ENCODE results near the gene PCDHGB3. TPM values are rescaled to one million over a fixed set of nuclear protein-coding genes. Genes with fewer than 3 reads are reported as not detected.
"Not testable (repeated sequence)": the region's sequence is repeated elsewhere in the genome, so short reads cannot be mapped to it uniquely, and the experiment has no call there.

The PCDHGB3 gene
- total RNA-seq, 3 donors from 2014 or later, result 5.3 to 10.2 (median 8.6) TPM

DNA sequence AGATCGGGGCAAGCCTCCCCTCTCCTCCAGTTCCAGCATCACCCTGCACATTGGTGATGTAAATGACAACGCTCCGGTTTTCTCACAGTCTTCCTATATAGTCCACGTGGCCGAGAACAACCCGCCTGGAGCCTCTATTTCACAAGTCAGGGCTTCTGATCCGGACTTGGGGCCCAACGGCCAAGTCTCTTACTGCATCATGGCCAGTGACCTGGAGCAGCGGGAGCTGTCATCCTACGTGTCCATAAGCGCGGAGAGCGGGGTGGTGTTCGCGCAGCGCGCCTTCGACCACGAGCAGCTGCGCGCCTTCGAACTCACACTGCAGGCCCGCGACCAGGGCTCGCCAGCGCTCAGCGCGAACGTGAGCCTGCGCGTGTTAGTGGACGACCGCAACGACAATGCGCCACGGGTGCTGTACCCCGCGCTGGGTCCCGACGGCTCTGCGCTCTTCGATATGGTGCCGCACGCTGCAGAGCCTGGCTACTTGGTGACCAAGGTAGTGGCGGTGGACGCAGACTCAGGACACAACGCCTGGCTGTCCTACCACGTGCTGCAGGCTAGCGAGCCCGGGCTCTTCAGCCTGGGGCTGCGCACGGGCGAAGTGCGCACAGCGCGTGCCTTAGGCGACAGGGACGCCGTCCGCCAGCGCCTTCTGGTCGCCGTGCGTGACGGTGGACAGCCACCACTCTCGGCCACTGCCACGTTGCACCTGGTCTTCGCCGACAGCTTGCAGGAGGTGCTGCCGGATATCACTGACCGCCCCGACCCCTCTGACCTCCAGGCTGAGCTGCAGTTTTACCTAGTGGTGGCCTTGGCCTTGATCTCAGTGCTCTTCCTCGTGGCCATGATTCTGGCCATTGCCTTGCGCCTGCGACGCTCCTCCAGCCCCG, 19.4 kb downstream of the PCDHGB3 start:
- Histone ChIP-seq H3K36me3 (no peaks in the 10 kb centered on the region), H3K4me1 (no peaks in the 10 kb centered on the region), H3K9me3 (peaks cover 80 to 95% of the 10 kb centered on the region in 2 donors), H3K27ac (no peak overlapping the region), H3K4me3 (peak overlapping the region in 1 of 3 donors; percentile 20), H3K27me3 (no peaks in the 10 kb centered on the region)
- intact Hi-C loops (cut with DNase I; ENCODE audit: low total_unique reads), result no loop called here
- no peak for DNase-seq (ENCODE audit: low spot score in 2 of 2)
- TF ChIP-seq POLR2A (IDR thresholded peaks at IDR 0.05), result no peak

DNA sequence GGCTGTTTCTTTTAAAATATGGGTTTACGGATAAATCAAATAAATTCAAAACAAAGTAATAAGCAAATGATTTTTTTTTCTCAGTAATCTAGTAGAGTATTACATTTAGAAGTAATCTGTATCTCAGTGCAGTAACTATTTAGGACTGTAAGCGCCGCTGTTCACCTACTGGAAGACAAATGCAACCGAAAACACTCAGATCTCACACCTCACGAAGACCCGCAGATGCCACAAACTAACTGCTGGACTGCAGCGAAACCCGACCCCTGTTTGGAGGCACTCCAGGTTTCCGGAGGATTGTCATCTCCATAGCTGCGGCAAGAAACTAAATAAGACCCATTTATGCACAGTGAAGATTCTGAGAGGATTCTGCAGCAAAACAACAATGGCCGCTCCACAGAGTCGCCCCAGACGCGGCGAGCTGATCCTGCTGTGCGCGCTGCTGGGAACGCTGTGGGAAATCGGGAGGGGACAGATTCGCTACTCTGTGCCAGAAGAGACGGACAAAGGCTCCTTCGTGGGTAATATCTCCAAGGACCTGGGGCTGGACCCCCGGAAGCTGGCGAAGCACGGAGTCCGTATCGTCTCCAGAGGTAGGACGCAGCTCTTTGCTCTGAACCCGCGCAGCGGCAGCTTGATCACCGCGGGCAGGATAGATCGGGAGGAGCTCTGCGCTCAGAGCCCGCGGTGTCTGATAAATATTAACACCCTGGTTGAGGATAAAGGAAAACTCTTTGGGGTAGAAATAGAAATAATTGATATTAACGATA, 22.6 kb downstream of the PCDHGB3 start, which contains the start of gene PCDHGA8:
TSS of gene PCDHGA8 (plus strand) at position 205 of the 770 bp plus-strand sequence. CDS start at position 386, 181 bp downstream.
- Histone ChIP-seq H3K27ac (no peak within 1 kb of the TSS), H3K4me3 (no peak within 1 kb of the TSS), H3K27me3 (no peaks in the 10 kb centered on the region), H3K4me1 (no peaks in the 10 kb centered on the region), H3K9me3 (peaks cover 80 to 96% of the 10 kb centered on the region in 2 donors), H3K36me3 (no peaks in the 10 kb centered on the region)
- TF ChIP-seq, protein P1, sequence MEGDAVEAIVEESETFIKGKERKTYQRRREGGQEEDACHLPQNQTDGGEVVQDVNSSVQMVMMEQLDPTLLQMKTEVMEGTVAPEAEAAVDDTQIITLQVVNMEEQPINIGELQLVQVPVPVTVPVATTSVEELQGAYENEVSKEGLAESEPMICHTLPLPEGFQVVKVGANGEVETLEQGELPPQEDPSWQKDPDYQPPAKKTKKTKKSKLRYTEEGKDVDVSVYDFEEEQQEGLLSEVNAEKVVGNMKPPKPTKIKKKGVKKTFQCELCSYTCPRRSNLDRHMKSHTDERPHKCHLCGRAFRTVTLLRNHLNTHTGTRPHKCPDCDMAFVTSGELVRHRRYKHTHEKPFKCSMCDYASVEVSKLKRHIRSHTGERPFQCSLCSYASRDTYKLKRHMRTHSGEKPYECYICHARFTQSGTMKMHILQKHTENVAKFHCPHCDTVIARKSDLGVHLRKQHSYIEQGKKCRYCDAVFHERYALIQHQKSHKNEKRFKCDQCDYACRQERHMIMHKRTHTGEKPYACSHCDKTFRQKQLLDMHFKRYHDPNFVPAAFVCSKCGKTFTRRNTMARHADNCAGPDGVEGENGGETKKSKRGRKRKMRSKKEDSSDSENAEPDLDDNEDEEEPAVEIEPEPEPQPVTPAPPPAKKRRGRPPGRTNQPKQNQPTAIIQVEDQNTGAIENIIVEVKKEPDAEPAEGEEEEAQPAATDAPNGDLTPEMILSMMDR (IDR thresholded peaks at IDR 0.05), result no peak
- intact Hi-C loops (cut with DNase I; ENCODE audit: low total_unique reads), result no loop called here
- no peak for DNase-seq (ENCODE audit: low spot score in 2 of 2)

DNA sequence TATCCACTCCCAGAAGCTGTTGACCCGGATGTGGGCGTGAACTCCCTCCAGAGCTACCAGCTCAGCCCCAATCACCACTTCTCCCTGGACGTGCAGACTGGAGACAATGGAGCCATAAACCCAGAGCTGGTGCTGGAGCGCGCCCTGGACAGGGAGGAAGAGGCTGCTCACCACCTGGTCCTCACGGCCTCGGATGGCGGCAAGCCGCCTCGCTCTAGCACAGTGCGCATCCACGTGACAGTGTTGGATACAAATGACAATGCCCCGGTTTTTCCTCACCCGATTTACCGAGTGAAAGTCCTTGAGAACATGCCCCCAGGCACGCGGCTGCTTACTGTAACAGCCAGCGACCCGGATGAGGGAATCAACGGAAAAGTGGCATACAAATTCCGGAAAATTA, 23.2 kb downstream of the PCDHGB3 start:
- Histone ChIP-seq H3K27ac (no peak overlapping the region), H3K27me3 (no peaks in the 10 kb centered on the region), H3K4me3 (no peak overlapping the region), H3K36me3 (no peaks in the 10 kb centered on the region), H3K4me1 (no peaks in the 10 kb centered on the region), H3K9me3 (peaks cover 81 to 96% of the 10 kb centered on the region in 2 donors)
- no peak for DNase-seq (ENCODE audit: low spot score in 2 of 2)
- TF ChIP-seq POLR2A (IDR thresholded peaks at IDR 0.05) (no peak), POLR2AphosphoS5 (IDR thresholded peaks at IDR 0.05) (no peak)
- TF ChIP-seq, protein P1 (IDR thresholded peaks at IDR 0.05), result no peak
- intact Hi-C loops (cut with DNase I; ENCODE audit: low total_unique reads), result no loop called here

DNA sequence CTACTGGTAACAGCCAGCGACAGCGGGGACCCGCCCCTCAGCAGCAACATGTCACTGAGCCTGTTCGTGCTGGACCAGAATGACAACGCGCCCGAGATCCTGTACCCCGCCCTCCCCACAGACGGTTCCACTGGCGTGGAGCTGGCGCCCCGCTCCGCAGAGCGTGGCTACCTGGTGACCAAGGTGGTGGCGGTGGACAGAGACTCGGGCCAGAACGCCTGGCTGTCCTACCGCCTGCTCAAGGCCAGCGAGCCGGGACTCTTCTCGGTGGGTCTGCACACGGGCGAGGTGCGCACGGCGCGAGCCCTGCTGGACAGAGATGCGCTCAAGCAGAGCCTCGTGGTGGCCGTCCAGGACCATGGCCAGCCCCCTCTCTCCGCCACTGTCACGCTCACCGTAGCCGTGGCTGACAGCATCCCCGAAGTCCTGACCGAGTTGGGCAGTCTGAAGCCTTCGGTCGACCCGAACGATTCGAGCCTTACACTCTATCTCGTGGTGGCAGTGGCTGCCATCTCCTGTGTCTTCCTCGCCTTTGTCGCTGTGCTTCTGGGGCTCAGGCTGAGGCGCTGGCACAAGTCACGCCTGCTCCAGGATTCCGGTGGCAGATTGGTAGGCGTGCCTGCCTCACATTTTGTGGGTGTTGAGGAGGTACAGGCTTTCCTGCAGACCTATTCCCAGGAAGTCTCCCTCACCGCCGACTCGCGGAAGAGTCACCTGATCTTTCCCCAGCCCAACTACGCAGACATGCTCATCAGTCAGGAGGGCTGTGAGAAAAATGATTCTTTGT, 24.6 kb downstream of the PCDHGB3 start:
- DNase-seq (ENCODE audit: low spot score in 2 of 2); H3K36me3 ChIP-seq; H3K27me3 ChIP-seq; H3K4me1 ChIP-seq; H3K27ac ChIP-seq; intact Hi-C loops (cut with DNase I; ENCODE audit: low total_unique reads): not testable (repeated sequence)
- Histone ChIP-seq H3K9me3 (peaks cover 81 to 95% of the 10 kb centered on the region in 2 donors), H3K4me3 (peak overlapping the region in 1 of 3 donors; percentile 30)

DNA sequence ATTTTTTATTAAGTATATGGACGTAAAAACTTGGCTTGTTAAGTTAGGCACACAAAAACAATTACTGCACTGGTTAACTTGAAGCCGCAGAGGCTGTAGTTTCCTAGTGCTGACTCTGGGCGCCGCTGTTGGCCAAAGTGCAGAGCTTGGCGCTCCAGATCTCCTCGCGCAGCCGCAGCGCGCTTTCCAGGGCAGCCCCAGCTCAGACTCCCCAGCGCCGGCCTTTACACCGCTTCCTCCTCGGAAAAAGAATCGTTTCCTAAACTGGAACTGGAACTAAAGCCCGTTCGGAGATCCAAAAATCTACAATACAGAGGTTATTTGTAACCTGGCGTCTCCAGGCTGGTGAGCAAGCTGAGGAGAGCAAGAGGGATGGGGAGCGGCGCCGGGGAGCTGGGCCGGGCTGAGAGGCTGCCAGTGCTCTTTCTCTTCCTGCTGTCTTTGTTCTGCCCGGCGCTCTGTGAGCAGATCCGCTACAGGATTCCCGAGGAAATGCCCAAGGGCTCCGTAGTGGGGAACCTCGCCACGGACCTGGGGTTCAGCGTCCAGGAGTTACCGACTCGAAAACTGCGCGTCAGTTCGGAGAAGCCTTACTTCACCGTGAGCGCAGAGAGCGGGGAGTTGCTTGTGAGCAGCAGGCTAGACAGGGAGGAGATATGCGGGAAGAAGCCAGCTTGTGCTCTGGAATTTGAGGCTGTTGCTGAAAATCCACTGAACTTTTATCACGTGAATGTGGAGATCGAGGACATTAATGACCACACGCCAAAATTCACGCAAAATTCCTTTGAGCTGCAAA, 27.9 kb downstream of the PCDHGB3 start, which contains the start of gene PCDHGB5:
TSS of gene PCDHGB5 (plus strand) at position 192 of the 796 bp plus-strand sequence. CDS start at position 373, 181 bp downstream.
- H3K27me3 ChIP-seq; intact Hi-C loops (cut with DNase I; ENCODE audit: low total_unique reads); DNase-seq (ENCODE audit: low spot score in 2 of 2); H3K4me1 ChIP-seq; H3K27ac ChIP-seq; H3K36me3 ChIP-seq: not testable (repeated sequence)
- peaks cover 79 to 96% of the 10 kb centered on the region in 2 donors for H3K9me3 ChIP-seq
- peak within 1 kb of the TSS; percentile 1 to 45 (median 24) for H3K4me3 ChIP-seq
- TF ChIP-seq, protein P1 (IDR thresholded peaks at IDR 0.05), result peak in 2 of 3 donors; percentile 38 to 40
